Chondrocyte (in vitro differentiated cells): ENCODE results near the gene SYS1. TPM values are rescaled to one million over a fixed set of nuclear protein-coding genes. Genes with fewer than 3 reads are reported as not detected.

ENCODE experiments used
- DNase-seq: peaks from one replicate; pipeline ENCODE4 v3.0.0; 2021; ENCODE audit warnings: mixed read lengths, low spot score
- H3K27ac Mint-ChIP-seq: one replicate; pipeline ENCODE4 v1.8.0; 2021; ENCODE audit warnings: mild to moderate bottlenecking, moderate library complexity, mixed read lengths; ENCODE audit not compliant: unreplicated experiment
- H3K27me3 Mint-ChIP-seq: 2 replicates; pipeline ENCODE4 v1.8.0; 2021; ENCODE audit warnings: low read depth, mixed read lengths
- H3K36me3 Mint-ChIP-seq: 2 replicates; pipeline ENCODE4 v1.8.0; 2021; ENCODE audit warnings: low read depth, mixed read lengths
- H3K4me1 Mint-ChIP-seq: 2 replicates; pipeline ENCODE4 v1.8.0; 2021; ENCODE audit warnings: low read depth, mild to moderate bottlenecking, mixed read lengths
- H3K4me3 Mint-ChIP-seq: one replicate; pipeline ENCODE4 v1.8.0; 2021; ENCODE audit warnings: mild to moderate bottlenecking, moderate library complexity, mixed read lengths; ENCODE audit not compliant: unreplicated experiment
- H3K9me3 Mint-ChIP-seq: 2 replicates; pipeline ENCODE4 v1.8.0; 2021; ENCODE audit warnings: low read depth, mixed read lengths
- total RNA-seq: library from RNA; stranded (reverse); gene quantifications from 3 replicates; pipeline ENCODE4 v1.2.1, GENCODE V29; 2021
- TF ChIP-seq, protein P1 (sequence below): fragments of 200-600 bp; sonication (generic); IDR thresholded peaks from 2 replicates; pipeline ENCODE4 v1.5.0; 2021; ENCODE audit warnings: antibody characterized with exemption, mild to moderate bottlenecking, moderate library complexity

The SYS1 gene
- total RNA-seq, 1 donor from 2014 or later, result 18.3 TPM

DNA sequence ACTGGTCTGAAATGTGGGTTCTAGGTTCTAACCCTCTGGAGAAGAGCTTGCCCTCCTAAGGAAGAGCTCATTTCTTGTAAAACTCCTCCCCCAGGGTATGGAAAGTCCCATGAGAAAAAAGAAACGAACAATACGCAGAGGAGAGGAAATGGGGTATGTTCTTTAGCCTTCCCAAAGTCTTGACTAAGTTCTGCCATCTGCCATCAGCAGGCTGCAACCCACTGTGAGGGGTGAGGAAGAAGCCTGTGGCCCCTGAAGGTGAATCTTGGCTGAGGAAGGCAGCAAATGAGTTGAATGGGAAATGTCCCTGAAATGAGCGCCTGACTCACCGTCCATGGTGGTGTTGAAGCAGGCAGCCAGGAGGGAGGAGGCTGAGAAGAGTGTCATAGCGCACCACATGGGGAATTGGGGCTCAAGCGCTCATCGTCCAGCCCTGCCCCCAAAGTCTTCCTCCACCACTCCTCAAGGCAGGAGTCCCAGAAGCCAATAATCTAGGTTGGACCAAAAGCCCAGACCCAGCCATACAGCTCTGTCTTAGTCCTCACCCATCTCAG lies 44.5 kb upstream of the SYS1 start:
- Mint-ChIP-seq H3K4me3 (no peak overlapping the region), H3K4me1 (peaks cover 4% of the 10 kb centered on the region), H3K36me3 (no peaks in the 10 kb centered on the region), H3K27ac (no peak overlapping the region), H3K9me3 (no peaks in the 10 kb centered on the region), H3K27me3 (no peaks in the 10 kb centered on the region)
- TF ChIP-seq, protein P1, sequence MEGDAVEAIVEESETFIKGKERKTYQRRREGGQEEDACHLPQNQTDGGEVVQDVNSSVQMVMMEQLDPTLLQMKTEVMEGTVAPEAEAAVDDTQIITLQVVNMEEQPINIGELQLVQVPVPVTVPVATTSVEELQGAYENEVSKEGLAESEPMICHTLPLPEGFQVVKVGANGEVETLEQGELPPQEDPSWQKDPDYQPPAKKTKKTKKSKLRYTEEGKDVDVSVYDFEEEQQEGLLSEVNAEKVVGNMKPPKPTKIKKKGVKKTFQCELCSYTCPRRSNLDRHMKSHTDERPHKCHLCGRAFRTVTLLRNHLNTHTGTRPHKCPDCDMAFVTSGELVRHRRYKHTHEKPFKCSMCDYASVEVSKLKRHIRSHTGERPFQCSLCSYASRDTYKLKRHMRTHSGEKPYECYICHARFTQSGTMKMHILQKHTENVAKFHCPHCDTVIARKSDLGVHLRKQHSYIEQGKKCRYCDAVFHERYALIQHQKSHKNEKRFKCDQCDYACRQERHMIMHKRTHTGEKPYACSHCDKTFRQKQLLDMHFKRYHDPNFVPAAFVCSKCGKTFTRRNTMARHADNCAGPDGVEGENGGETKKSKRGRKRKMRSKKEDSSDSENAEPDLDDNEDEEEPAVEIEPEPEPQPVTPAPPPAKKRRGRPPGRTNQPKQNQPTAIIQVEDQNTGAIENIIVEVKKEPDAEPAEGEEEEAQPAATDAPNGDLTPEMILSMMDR, result no peak
- DNase-seq, result no peak

DNA sequence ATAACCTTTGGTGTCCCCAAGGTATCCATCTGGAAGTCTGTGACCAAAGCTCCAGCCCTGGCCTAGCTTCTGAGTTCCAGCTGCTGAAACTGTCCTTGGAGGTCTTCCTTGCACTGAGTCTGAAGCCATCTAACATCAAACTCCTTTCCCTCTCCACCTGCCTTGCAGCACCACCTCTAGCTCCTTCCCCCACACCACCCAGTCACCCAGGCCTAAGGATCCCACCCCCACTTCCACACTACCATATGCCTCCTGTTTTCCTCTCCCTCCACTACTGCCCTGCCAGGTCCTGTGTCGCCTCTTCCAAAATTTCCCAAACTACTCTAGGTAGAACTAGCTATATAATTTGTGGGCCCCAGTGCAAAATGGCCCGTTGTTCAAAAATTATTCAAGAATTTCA lies 44.0 kb upstream of the SYS1 start:
- Mint-ChIP-seq H3K27ac (peak overlapping the region; percentile 73), H3K4me1 (peaks cover 4% of the 10 kb centered on the region), H3K27me3 (no peaks in the 10 kb centered on the region), H3K4me3 (no peak overlapping the region), H3K36me3 (no peaks in the 10 kb centered on the region), H3K9me3 (no peaks in the 10 kb centered on the region)
- TF ChIP-seq, protein P1, result no peak
- DNase-seq, result no peak

DNA sequence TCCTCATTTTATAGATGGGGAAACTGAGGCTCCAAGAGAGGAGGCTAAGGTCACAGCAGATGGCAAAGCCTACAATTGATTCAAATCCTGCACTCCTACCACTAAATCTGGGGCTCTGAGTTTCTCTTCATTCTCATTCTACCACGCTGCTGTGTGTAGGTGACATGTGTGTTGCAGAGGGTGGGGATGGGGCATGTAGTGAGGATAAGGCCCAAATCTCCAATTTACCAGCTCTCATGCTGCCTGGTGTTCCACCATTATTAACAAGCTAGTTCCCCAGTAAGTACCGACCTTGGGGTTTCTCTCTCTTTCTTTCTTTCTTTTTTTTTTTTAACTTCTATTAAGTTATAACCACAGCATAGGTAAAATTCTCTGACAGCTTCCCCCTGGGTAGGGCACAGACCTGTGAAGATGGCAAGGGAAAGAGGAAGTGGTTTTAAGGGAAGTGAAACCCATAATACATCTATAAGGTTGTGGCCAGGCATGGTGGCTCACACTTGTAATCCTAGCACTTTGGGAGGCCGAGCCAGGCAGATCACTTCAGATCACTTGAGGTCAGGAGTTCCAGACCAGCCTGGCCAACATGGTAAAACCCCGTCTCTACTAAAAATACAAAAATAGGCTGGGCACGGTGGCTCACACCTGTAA lies 41.9 kb upstream of the SYS1 start:
- no peaks in the 10 kb centered on the region for H3K36me3 Mint-ChIP-seq
- H3K27ac Mint-ChIP-seq, result no peak overlapping the region
- TF ChIP-seq, protein P1, result no peak
- no peak overlapping the region for H3K4me3 Mint-ChIP-seq
- DNase-seq, result no peak
- peaks cover 4% of the 10 kb centered on the region for H3K4me1 Mint-ChIP-seq
- H3K9me3 Mint-ChIP-seq, result no peaks in the 10 kb centered on the region
- H3K27me3 Mint-ChIP-seq, result no peaks in the 10 kb centered on the region

DNA sequence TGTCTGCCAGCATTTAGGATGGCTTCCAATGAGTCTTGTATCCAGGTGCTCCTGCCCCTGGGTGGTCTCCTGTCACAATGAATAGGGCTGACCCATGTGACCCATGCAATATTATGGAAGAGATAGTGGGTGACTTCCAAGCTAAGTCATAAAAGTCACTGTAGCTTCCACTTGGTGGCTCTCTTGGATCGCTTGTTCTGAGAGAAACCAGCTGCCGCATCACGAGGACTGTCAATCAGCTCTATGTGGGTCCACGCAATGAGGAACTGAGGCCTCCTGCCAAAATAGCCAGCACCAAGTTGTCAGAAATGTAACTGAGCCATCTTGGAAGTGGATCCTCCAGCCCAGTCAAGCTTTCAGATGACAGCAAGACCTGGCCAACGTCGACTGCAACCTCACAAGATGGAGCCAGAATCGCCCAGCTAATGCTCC lies 40.0 kb upstream of the SYS1 start:
- H3K4me1 Mint-ChIP-seq, result peaks cover 4% of the 10 kb centered on the region
- no peaks in the 10 kb centered on the region for H3K9me3 Mint-ChIP-seq
- TF ChIP-seq, protein P1, result peak; percentile 75
- peaks cover 3% of the 10 kb centered on the region for H3K36me3 Mint-ChIP-seq
- no peak for DNase-seq
- no peak overlapping the region for H3K27ac Mint-ChIP-seq
- no peak overlapping the region for H3K4me3 Mint-ChIP-seq
- H3K27me3 Mint-ChIP-seq, result no peaks in the 10 kb centered on the region

DNA sequence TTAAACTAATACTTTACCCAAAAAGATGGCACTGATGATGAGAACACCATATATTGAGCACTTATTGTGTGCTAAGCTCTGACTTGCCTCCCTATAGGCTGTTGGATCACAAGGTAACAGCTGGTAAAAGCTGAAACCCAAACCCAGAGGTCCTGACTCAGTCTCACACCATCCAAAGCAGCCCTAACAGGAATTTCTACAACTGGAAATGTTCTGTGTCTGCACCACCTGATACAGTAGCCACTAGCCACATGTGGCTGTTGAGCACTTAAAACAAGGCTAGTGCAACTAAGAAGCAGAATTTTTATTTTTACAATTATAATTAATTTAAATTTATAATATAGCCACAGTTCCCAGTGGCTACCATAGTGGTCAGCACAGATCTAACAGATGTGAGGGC lies 39.2 kb upstream of the SYS1 start:
- TF ChIP-seq, protein P1, result no peak
- no peak overlapping the region for H3K4me3 Mint-ChIP-seq
- no peaks in the 10 kb centered on the region for H3K27me3 Mint-ChIP-seq
- no peak overlapping the region for H3K27ac Mint-ChIP-seq
- no peaks in the 10 kb centered on the region for H3K9me3 Mint-ChIP-seq
- H3K36me3 Mint-ChIP-seq, result peaks cover 3% of the 10 kb centered on the region
- DNase-seq, result no peak
- peaks cover 4% of the 10 kb centered on the region for H3K4me1 Mint-ChIP-seq
